ENCODE data around the gene TEDC2.

GRCh38 chr16:2465653-2466415 lies 5.9 kb downstream of the TEDC2 start:
- TF ChIP-seq POLR2A (IDR thresholded peaks at IDR 0.05; ENCODE audit: low read depth) (no peak), CTCF (IDR thresholded peaks at IDR 0.05) (no peak), POLR2AphosphoS5 (IDR thresholded peaks at IDR 0.05) (no peak), EP300 (IDR thresholded peaks at IDR 0.05) (no peak)

Measured in esophagus muscularis mucosa (tissue), 4 donors.